OCI-LY1 (cell line): ENCODE results near the gene TSHZ3.

Experiments used
- H2AFZ ChIP-seq: fragments of 200-600 bp; sonication (generic), shearing (Covaris generic); 2 replicates; pipeline ENCODE4 v1.6.0; 2014; ENCODE audit warnings: antibody characterized with exemption, mild to moderate bottlenecking, low read length
- H3F3A ChIP-seq: fragments of 200-600 bp; sonication (generic), shearing (Covaris generic); 2 replicates; pipeline ENCODE4 v1.6.0; 2014; ENCODE audit warnings: mild to moderate bottlenecking, antibody characterized with exemption, low read length, moderate library complexity; ENCODE audit not compliant: insufficient read depth
- H3K27ac ChIP-seq: fragments of 200-600 bp; sonication (generic); 2 replicates; pipeline ENCODE4 v1.5.1; 2014; ENCODE audit warnings: low read length, mixed run types, mild to moderate bottlenecking, low read depth; ENCODE audit not compliant: poor library complexity, severe bottlenecking
- H3K27me3 ChIP-seq: fragments of 200-600 bp; sonication (generic); 2 replicates; pipeline ENCODE4 v1.6.0; 2014; ENCODE audit warnings: antibody characterized with exemption, mild to moderate bottlenecking, low read length, moderate library complexity; ENCODE audit not compliant: insufficient read depth
- H3K36me3 ChIP-seq: fragments of 200-600 bp; sonication (generic); 2 replicates; pipeline ENCODE4 v1.6.1; 2014; ENCODE audit warnings: mild to moderate bottlenecking, antibody characterized with exemption, low read length, moderate library complexity, mixed read lengths; ENCODE audit not compliant: insufficient read depth
- H3K4me1 ChIP-seq: fragments of 200-600 bp; sonication (generic); 2 replicates; pipeline ENCODE4 v1.5.1; 2014; ENCODE audit warnings: mild to moderate bottlenecking, low read length, moderate library complexity; ENCODE audit not compliant: insufficient read depth, severe bottlenecking
- H3K4me2 ChIP-seq: fragments of 200-600 bp; sonication (generic), shearing (Covaris generic); 2 replicates; pipeline ENCODE4 v1.6.1; 2014; ENCODE audit warnings: low read length
- H3K4me3 ChIP-seq: fragments of 200-600 bp; sonication (generic); 2 replicates; pipeline ENCODE4 v1.5.1; 2014; ENCODE audit warnings: low read length, low read depth, mild to moderate bottlenecking, mixed read lengths; ENCODE audit not compliant: poor library complexity, severe bottlenecking
- H3K79me2 ChIP-seq: fragments of 200-600 bp; shearing (Covaris generic); 2 replicates; pipeline ENCODE4 v1.6.1; 2016; ENCODE audit warnings: mixed run types, low read length, mixed read lengths; ENCODE audit not compliant: insufficient read depth
- H3K9ac ChIP-seq: fragments of 200-600 bp; sonication (generic), shearing (Covaris generic); 2 replicates; pipeline ENCODE4 v1.6.1; 2014; ENCODE audit warnings: mild to moderate bottlenecking, low read length, mixed read lengths
- H3K9me2 ChIP-seq: fragments of 200-600 bp; sonication (generic), shearing (Covaris generic); 2 replicates; pipeline ENCODE4 v1.6.1; 2014; ENCODE audit warnings: low read depth, mild to moderate bottlenecking, low read length, mixed read lengths
- H3K9me3 ChIP-seq: fragments of 200-600 bp; shearing (Covaris generic); 2 replicates; pipeline ENCODE4 v1.6.1; 2014; ENCODE audit warnings: low read length, mixed read lengths
- H4K20me1 ChIP-seq: fragments of 200-600 bp; sonication (generic), shearing (Covaris generic); 2 replicates; pipeline ENCODE4 v1.6.0; 2016; ENCODE audit warnings: mild to moderate bottlenecking, low read length; ENCODE audit not compliant: insufficient read depth
- EZH2 ChIP-seq: fragments of 200-600 bp; sonication (generic), shearing (Covaris generic); IDR thresholded peaks from 2 replicates; pipeline ENCODE4 v1.8.0; 2017; ENCODE audit warnings: borderline replicate concordance, mixed run types, mild to moderate bottlenecking, antibody characterized with exemption, low read length, moderate library complexity, mixed read lengths
- TF ChIP-seq, protein P1 (sequence below): fragments of 200-600 bp; sonication (generic), shearing (Covaris generic); IDR thresholded peaks from 2 replicates; pipeline ENCODE4 v1.5.1; 2017; ENCODE audit warnings: mild to moderate bottlenecking, antibody characterized with exemption, low read length, moderate library complexity, mixed read lengths

Gene TSHZ3

DNA sequence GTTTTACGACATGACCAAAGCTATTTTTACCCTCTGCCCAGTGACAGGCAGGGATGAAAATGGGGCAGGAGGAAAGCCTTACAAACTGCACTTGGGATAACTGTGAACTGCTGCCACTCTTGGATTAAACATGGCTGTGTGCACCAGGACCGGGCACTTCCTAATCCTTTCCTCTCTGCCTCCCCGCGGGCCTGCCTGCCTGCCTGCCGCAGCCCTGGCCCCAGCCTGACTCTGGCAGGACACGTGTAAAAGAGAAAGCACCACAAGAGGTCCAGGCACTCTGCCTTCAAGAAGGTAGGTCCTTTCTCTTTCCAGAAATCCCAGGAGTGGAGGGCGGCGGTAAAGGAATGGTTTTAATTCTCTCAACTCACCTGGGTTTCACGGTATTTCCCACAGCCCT is 4.8 kb downstream of the TSHZ3 start:
- no peaks in the 10 kb centered on the region for H3K9me3 ChIP-seq
- H4K20me1 ChIP-seq, result no peaks in the 10 kb centered on the region
- no peak overlapping the region for H2AFZ ChIP-seq
- no peaks in the 10 kb centered on the region for H3K36me3 ChIP-seq
- H3F3A ChIP-seq, result no peaks in the 10 kb centered on the region
- H3K4me1 ChIP-seq, result no peaks in the 10 kb centered on the region
- no peaks in the 10 kb centered on the region; the same call in 1 of the 2 replicates for H3K27me3 ChIP-seq
- no peaks in the 10 kb centered on the region for H3K79me2 ChIP-seq
- H3K9me2 ChIP-seq, result no peaks in the 10 kb centered on the region
- H3K4me2 ChIP-seq, result no peak overlapping the region
- H3K27ac ChIP-seq, result no peak overlapping the region
- TF ChIP-seq EZH2, result no peak
- TF ChIP-seq, protein P1, sequence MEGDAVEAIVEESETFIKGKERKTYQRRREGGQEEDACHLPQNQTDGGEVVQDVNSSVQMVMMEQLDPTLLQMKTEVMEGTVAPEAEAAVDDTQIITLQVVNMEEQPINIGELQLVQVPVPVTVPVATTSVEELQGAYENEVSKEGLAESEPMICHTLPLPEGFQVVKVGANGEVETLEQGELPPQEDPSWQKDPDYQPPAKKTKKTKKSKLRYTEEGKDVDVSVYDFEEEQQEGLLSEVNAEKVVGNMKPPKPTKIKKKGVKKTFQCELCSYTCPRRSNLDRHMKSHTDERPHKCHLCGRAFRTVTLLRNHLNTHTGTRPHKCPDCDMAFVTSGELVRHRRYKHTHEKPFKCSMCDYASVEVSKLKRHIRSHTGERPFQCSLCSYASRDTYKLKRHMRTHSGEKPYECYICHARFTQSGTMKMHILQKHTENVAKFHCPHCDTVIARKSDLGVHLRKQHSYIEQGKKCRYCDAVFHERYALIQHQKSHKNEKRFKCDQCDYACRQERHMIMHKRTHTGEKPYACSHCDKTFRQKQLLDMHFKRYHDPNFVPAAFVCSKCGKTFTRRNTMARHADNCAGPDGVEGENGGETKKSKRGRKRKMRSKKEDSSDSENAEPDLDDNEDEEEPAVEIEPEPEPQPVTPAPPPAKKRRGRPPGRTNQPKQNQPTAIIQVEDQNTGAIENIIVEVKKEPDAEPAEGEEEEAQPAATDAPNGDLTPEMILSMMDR, result no peak
- no peak overlapping the region for H3K9ac ChIP-seq
- no peak overlapping the region for H3K4me3 ChIP-seq

DNA sequence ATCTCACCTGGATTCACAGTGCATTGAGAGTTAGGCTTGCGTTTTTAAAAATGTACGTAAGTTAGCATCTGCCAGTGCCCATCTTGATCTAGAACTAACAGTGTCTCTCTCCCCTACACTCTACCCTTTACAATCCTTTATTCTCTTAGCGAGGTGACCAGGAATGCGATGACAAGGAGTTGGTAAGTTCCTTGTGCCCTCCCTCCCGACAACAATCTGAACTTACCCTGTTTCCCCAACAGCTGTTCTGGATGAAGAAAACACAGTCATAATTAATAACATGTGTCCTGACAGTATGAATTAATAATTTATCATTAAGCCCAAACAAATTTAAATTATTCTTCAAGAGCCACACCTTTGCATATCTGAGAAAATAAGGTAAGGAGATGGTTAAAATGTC is 6.3 kb downstream of the TSHZ3 start:
- no peaks in the 10 kb centered on the region for H3K9me2 ChIP-seq
- H2AFZ ChIP-seq, result no peak overlapping the region
- H3K4me1 ChIP-seq, result no peaks in the 10 kb centered on the region
- TF ChIP-seq, protein P1, result no peak
- TF ChIP-seq EZH2, result no peak
- no peak overlapping the region for H3K27ac ChIP-seq
- H3K79me2 ChIP-seq, result no peaks in the 10 kb centered on the region
- no peaks in the 10 kb centered on the region; the same call in 1 of the 2 replicates for H3K27me3 ChIP-seq
- no peaks in the 10 kb centered on the region for H3K9me3 ChIP-seq
- H3K4me3 ChIP-seq, result no peak overlapping the region
- no peaks in the 10 kb centered on the region for H3F3A ChIP-seq
- H3K9ac ChIP-seq, result no peak overlapping the region
- no peaks in the 10 kb centered on the region for H3K36me3 ChIP-seq
- H4K20me1 ChIP-seq, result no peaks in the 10 kb centered on the region
- no peak overlapping the region for H3K4me2 ChIP-seq

DNA sequence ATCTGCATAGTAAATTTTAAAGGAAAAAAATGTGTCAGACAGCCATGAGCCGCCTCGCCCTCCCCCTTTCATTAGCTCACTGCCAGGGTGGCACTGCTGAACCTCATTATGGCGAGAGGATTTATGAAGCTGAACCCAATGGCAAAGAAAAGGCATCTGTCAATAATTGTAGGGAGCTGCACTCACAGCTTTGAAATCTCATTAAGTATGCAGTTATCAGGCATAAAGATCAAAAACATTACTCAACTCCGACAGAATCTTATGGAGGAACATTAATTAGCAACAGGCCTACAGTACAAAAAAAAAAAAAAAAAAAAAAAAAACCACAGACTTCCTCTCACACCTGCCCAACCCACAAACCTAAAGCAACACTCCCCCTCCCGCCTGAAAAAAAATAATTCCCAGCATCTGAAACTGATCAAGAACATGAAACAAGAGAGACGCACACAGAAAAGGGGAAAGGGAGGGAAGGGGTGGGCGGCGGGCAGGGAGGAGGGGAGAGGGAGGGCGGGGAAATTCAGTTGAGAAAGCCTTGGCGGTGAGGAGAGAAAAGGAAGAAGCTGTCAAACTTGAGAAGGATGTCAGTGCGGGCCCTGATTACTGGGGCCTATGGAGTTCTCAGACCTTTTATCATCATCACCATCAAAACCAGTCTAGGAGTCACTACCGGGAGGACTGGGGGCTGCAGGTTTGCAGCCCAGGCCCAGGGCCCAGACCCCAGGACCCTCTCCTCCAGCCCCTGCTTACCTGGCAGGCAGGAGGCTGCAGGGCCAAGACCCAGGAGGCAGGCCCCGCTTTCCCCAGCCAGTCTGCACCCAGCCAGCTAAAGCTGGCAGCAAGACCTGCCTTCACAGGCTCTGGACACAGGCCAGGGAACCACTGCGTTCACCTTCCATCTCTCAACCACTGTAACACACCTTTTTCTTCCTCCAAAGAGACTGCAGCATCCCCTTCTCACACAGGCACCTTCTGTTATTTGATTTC is 8.9 kb downstream of the TSHZ3 start:
- no peaks in the 10 kb centered on the region for H3K79me2 ChIP-seq
- H3F3A ChIP-seq, result no peaks in the 10 kb centered on the region
- H4K20me1 ChIP-seq, result no peaks in the 10 kb centered on the region
- H3K4me1 ChIP-seq, result no peaks in the 10 kb centered on the region
- H3K27me3 ChIP-seq, result no peaks in the 10 kb centered on the region; the same call in 1 of the 2 replicates
- no peak overlapping the region for H3K27ac ChIP-seq
- TF ChIP-seq, protein P1, result no peak
- no peak for TF ChIP-seq EZH2
- H3K4me2 ChIP-seq, result no peak overlapping the region
- no peaks in the 10 kb centered on the region for H3K9me3 ChIP-seq
- H3K9ac ChIP-seq, result no peak overlapping the region
- no peak overlapping the region for H2AFZ ChIP-seq
- no peaks in the 10 kb centered on the region for H3K36me3 ChIP-seq
- H3K4me3 ChIP-seq, result no peak overlapping the region
- H3K9me2 ChIP-seq, result no peaks in the 10 kb centered on the region
